Ovary (tissue), 3 donors: ENCODE data around the gene NRAP.

Experiments
- CTCF ChIP-seq, 3 donors: fragments of 450-650 bp in 2 of 3; fragments of 200-600 bp in 1 of 3; IDR thresholded peaks; one replicate each; pipeline versions ENCODE4 v1.5.1 to v1.8.0; 2016 to 2022; ENCODE audit warnings: antibody characterized with exemption in 3 of 3, mild to moderate bottlenecking in 1 of 3
- POLR2A ChIP-seq: fragments of 450-650 bp; IDR thresholded peaks from one replicate; pipeline ENCODE4 v1.6.1; 2017; ENCODE audit warnings: antibody characterized with exemption, mild to moderate bottlenecking, moderate library complexity
- donor health status: DM: no; HTN: no; CAD: no.

- TF ChIP-seq POLR2A (no peak), CTCF (IDR thresholded peaks at IDR 0.05) (no peak)
These were observed 71.5 kb downstream of the NRAP start for GRCh38 chr10:113592380-113592779.
